ENCODE measurements around the gene RUNX1. TPM values are rescaled to one million over a fixed set of nuclear protein-coding genes. Genes with fewer than 3 reads are reported as not detected.

RUNX1 gene
- total and polyA plus RNA-seq, 2 donors (not counting 1 experiment from before 2014, with no cell fraction given), result 26.3 to 73.0 TPM

- WGBS (ENCODE audit: insufficient coverage), result 100% methylated on average over 1 of the region's 2 CpGs
- H3K9ac ChIP-seq (ENCODE audit: low read length), result no peak overlapping the region
- TF ChIP-seq, protein P1, sequence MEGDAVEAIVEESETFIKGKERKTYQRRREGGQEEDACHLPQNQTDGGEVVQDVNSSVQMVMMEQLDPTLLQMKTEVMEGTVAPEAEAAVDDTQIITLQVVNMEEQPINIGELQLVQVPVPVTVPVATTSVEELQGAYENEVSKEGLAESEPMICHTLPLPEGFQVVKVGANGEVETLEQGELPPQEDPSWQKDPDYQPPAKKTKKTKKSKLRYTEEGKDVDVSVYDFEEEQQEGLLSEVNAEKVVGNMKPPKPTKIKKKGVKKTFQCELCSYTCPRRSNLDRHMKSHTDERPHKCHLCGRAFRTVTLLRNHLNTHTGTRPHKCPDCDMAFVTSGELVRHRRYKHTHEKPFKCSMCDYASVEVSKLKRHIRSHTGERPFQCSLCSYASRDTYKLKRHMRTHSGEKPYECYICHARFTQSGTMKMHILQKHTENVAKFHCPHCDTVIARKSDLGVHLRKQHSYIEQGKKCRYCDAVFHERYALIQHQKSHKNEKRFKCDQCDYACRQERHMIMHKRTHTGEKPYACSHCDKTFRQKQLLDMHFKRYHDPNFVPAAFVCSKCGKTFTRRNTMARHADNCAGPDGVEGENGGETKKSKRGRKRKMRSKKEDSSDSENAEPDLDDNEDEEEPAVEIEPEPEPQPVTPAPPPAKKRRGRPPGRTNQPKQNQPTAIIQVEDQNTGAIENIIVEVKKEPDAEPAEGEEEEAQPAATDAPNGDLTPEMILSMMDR (IDR thresholded peaks at IDR 0.05), result no peak
- no peak for TF ChIP-seq EZH2 (IDR thresholded peaks at IDR 0.05; ENCODE audit: borderline replicate concordance, insufficient read depth, low read depth, low read length, poor library complexity, severe bottlenecking)
- H3K79me2 ChIP-seq (ENCODE audit: control insufficient read depth, insufficient read depth, low read length), result peaks cover 78% of the 10 kb centered on the region
- no peaks in the 10 kb centered on the region for H3K9me3 Mint-ChIP-seq (ENCODE audit: insufficient read depth)
- no peak overlapping the region for H2AFZ ChIP-seq (ENCODE audit: insufficient read depth, low read depth, low read length, poor library complexity, severe bottlenecking)
- H3K4me1 ChIP-seq (ENCODE audit: control insufficient read depth in 2 of 2, insufficient read depth in 2 of 2, low read length in 2 of 2), result peaks cover 4 to 9% of the 10 kb centered on the region in 2 donors
- CTCF ChIA-PET, result interaction anchor here (0.8 to 1.0 kb wide), 2 partner anchors 14 to 68 kb away, joined by 3 read pairs; no protein-coding TSS in a partner anchor
- POLR2A ChIA-PET, result no interaction called here
- peaks cover 29% of the 10 kb centered on the region for H3K4me1 Mint-ChIP-seq
- peaks cover 0 to 7% (median 0%) of the 10 kb centered on the region in 3 donors for H3K9me3 ChIP-seq (ENCODE audit: control extremely low read depth in 1 of 3, control insufficient read depth in 2 of 3, insufficient read depth in 1 of 3, low read length in 2 of 3)
- H4K20me1 ChIP-seq (ENCODE audit: control insufficient read depth, insufficient read depth, low read length, poor library complexity, severe bottlenecking), result peaks cover 71% of the 10 kb centered on the region
- no peaks in the 10 kb centered on the region for H3K27me3 ChIP-seq (replicated peaks in 1 of 4; ENCODE audit: control extremely low read depth in 1 of 4, control insufficient read depth in 3 of 4, insufficient read depth in 4 of 4, low read length in 3 of 4)
- intact Hi-C loops (cut with micrococcal nuclease), result no loop called here
- H3K4me3 Mint-ChIP-seq, result no peak overlapping the region
- H3K36me3 ChIP-seq (replicated peaks in 1 of 2; ENCODE audit: control extremely low read depth in 1 of 2, control insufficient read depth in 1 of 2, extremely low read depth in 1 of 2, insufficient read depth in 2 of 2, low read length in 1 of 2), result peaks cover 8 to 28% of the 10 kb centered on the region in 2 experiments
- DNase-seq (no peak), ATAC-seq (ENCODE audit: low read depth) (no peak)
- H3K27me3 Mint-ChIP-seq, result no peaks in the 10 kb centered on the region
- H3K4me3 ChIP-seq (ENCODE audit: control extremely low read depth in 1 of 5, extremely low read depth in 1 of 5, insufficient read depth in 1 of 5, low read depth in 2 of 5, low read length in 4 of 5), result no peak overlapping the region
- H3K27ac ChIP-seq (ENCODE audit: low read length in 2 of 2), result no peak overlapping the region
- no peak overlapping the region for H3K27ac Mint-ChIP-seq
- no peak overlapping the region for H3K4me2 ChIP-seq (replicated peaks; ENCODE audit: low read depth, low read length, poor library complexity, severe bottlenecking)
Measured at GRCh38 chr21:34960687-34961086, 88.4 kb downstream of the RUNX1 start.

DNA sequence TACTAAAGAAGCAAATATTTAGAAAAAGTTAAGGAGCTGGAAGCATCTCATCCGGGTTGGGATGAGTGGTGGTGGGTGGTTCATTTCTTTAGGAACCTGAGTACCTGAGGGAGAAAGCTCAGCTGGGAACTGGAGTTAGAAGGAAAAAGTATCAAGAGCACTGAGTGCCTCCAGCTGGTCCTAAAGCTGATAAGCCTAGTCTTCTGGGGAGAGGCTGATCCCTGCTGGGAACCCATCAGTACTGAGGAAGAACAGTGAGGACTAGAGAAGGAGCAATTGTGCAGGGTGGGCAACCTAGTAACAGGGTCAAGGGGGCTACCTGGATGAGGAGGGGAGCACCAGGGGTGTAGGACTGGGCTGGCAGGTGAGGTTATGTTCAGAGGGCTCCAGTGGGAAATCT lies 89.5 kb downstream of the RUNX1 start:
- no peak overlapping the region for H3K4me2 ChIP-seq (replicated peaks; ENCODE audit: low read depth, low read length, poor library complexity, severe bottlenecking)
- no peak overlapping the region for H3K4me3 ChIP-seq (ENCODE audit: control extremely low read depth in 1 of 5, extremely low read depth in 1 of 5, insufficient read depth in 1 of 5, low read depth in 2 of 5, low read length in 4 of 5)
- no peaks in the 10 kb centered on the region for H3K27me3 ChIP-seq (replicated peaks in 1 of 4; ENCODE audit: control extremely low read depth in 1 of 4, control insufficient read depth in 3 of 4, insufficient read depth in 4 of 4, low read length in 3 of 4)
- H2AFZ ChIP-seq (ENCODE audit: insufficient read depth, low read depth, low read length, poor library complexity, severe bottlenecking), result no peak overlapping the region
- ATAC-seq (ENCODE audit: low read depth) (no peak), DNase-seq (no peak)
- no peak overlapping the region for H3K27ac ChIP-seq (ENCODE audit: low read length in 2 of 2)
- peaks cover 0 to 7% (median 0%) of the 10 kb centered on the region in 3 donors for H3K9me3 ChIP-seq (ENCODE audit: control extremely low read depth in 1 of 3, control insufficient read depth in 2 of 3, insufficient read depth in 1 of 3, low read length in 2 of 3)
- H3K9ac ChIP-seq (ENCODE audit: low read length), result no peak overlapping the region
- H3K4me1 ChIP-seq (ENCODE audit: control insufficient read depth in 2 of 2, insufficient read depth in 2 of 2, low read length in 2 of 2), result peaks cover 0 to 1% of the 10 kb centered on the region in 2 donors
- intact Hi-C loops (cut with micrococcal nuclease), result no loop called here
- Mint-ChIP-seq H3K27ac (peak overlapping the region; percentile 37), H3K4me1 (peaks cover 21% of the 10 kb centered on the region), H3K9me3 (ENCODE audit: insufficient read depth) (no peaks in the 10 kb centered on the region), H3K4me3 (no peak overlapping the region), H3K27me3 (no peaks in the 10 kb centered on the region)
- ChIA-PET CTCF (interaction anchor here (0.6 kb wide), 1 partner anchor 38 kb away, joined by 3 read pairs; no protein-coding TSS in a partner anchor), POLR2A (no interaction called here)
- peaks cover 78% of the 10 kb centered on the region for H3K79me2 ChIP-seq (ENCODE audit: control insufficient read depth, insufficient read depth, low read length)
- TF ChIP-seq EZH2 (IDR thresholded peaks at IDR 0.05; ENCODE audit: borderline replicate concordance, insufficient read depth, low read depth, low read length, poor library complexity, severe bottlenecking), result no peak
- TF ChIP-seq, protein P1 (IDR thresholded peaks at IDR 0.05), result no peak
- H3K36me3 ChIP-seq (replicated peaks in 1 of 2; ENCODE audit: control extremely low read depth in 1 of 2, control insufficient read depth in 1 of 2, extremely low read depth in 1 of 2, insufficient read depth in 2 of 2, low read length in 1 of 2), result peaks cover 3 to 25% of the 10 kb centered on the region in 2 experiments
- WGBS (ENCODE audit: insufficient coverage), result 100% methylated on average over 1 of the region's 1 CpG
- H4K20me1 ChIP-seq (ENCODE audit: control insufficient read depth, insufficient read depth, low read length, poor library complexity, severe bottlenecking), result peaks cover 68% of the 10 kb centered on the region

Data from B cell (primary cell).